ENCODE results near the gene AUNIP.

AUNIP gene

GRCh38 chr1:25873120-25873519 is 13.9 kb upstream of the AUNIP start:
- Histone ChIP-seq H3K27ac (no peak overlapping the region), H3K4me3 (ENCODE audit: low read depth, low read length) (no peak overlapping the region), H3K9me3 (ENCODE audit: severe bottlenecking) (no peaks in the 10 kb centered on the region), H3K36me3 (peaks cover 4% of the 10 kb centered on the region; the same call in 1 of the 2 replicates), H3K27me3 (ENCODE audit: insufficient read depth, low read depth, severe bottlenecking) (no peaks in the 10 kb centered on the region)
- TF ChIP-seq CTCF (IDR thresholded peaks at IDR 0.05; ENCODE audit: low read depth, low read length) = no peak
- no peak for DNase-seq

GRCh38 chr1:25872713-25873112 is 13.5 kb upstream of the AUNIP start:
- DNase-seq = no peak
- Histone ChIP-seq H3K27ac (no peak overlapping the region), H3K36me3 (peaks cover 4% of the 10 kb centered on the region; the same call in 1 of the 2 replicates), H3K27me3 (ENCODE audit: insufficient read depth, low read depth, severe bottlenecking) (no peaks in the 10 kb centered on the region), H3K4me3 (ENCODE audit: low read depth, low read length) (no peak overlapping the region), H3K9me3 (ENCODE audit: severe bottlenecking) (no peaks in the 10 kb centered on the region)
- TF ChIP-seq CTCF (IDR thresholded peaks at IDR 0.05; ENCODE audit: low read depth, low read length) = no peak

- Histone ChIP-seq H3K4me3 (ENCODE audit: low read depth, low read length) (no peak overlapping the region), H3K36me3 (peaks cover 4% of the 10 kb centered on the region; the same call in 1 of the 2 replicates), H3K27me3 (ENCODE audit: insufficient read depth, low read depth, severe bottlenecking) (no peaks in the 10 kb centered on the region), H3K27ac (no peak overlapping the region; the same call in 1 of the 2 replicates), H3K9me3 (ENCODE audit: severe bottlenecking) (no peaks in the 10 kb centered on the region)
- no peak for DNase-seq
- TF ChIP-seq CTCF (IDR thresholded peaks at IDR 0.05; ENCODE audit: low read depth, low read length) = no peak
Measured at GRCh38 chr1:25871704-25872494, 12.6 kb upstream of the AUNIP start.

GRCh38 chr1:25871086-25871703 is 11.9 kb upstream of the AUNIP start:
- Histone ChIP-seq H3K9me3 (ENCODE audit: severe bottlenecking) (no peaks in the 10 kb centered on the region), H3K27me3 (ENCODE audit: insufficient read depth, low read depth, severe bottlenecking) (no peaks in the 10 kb centered on the region), H3K27ac (no peak overlapping the region; the same call in 1 of the 2 replicates), H3K36me3 (peaks cover 4% of the 10 kb centered on the region; the same call in 1 of the 2 replicates), H3K4me3 (ENCODE audit: low read depth, low read length) (no peak overlapping the region)
- no peak for DNase-seq
- no peak for TF ChIP-seq CTCF (IDR thresholded peaks at IDR 0.05; ENCODE audit: low read depth, low read length)

- H3K4me3 ChIP-seq (ENCODE audit: low read depth, low read length) = no peak overlapping the region
- no peaks in the 10 kb centered on the region for H3K27me3 ChIP-seq (ENCODE audit: insufficient read depth, low read depth, severe bottlenecking)
- no peaks in the 10 kb centered on the region for H3K9me3 ChIP-seq (ENCODE audit: severe bottlenecking)
- peaks cover 4% of the 10 kb centered on the region; the same call in 1 of the 2 replicates for H3K36me3 ChIP-seq
- TF ChIP-seq CTCF (IDR thresholded peaks at IDR 0.05; ENCODE audit: low read depth, low read length) = no peak
- no peak overlapping the region for H3K27ac ChIP-seq
- no peak for DNase-seq
Measured at GRCh38 chr1:25870614-25871013, 11.4 kb upstream of the AUNIP start.
